ENCODE measurements around the gene ZNF275. TPM values are rescaled to one million over a fixed set of nuclear protein-coding genes. Genes with fewer than 3 reads are reported as not detected.

The ZNF275 gene, protein sequence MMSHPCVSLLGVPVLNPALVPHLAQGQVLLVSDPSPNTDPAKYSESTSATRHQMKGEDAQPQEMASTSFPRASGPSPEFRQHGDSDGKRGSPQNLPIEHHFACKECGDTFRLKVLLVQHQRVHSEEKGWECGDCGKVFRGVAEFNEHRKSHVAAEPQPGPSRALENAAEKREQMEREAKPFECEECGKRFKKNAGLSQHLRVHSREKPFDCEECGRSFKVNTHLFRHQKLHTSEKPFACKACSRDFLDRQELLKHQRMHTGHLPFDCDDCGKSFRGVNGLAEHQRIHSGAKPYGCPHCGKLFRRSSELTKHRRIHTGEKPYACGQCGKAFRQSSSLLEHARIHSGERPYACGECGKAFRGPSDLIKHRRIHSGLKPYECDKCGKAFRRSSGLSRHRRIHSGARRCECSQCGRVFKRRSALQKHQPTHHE
- total RNA-seq, result 7.7 and 8.2 TPM in 2 replicates

DNA sequence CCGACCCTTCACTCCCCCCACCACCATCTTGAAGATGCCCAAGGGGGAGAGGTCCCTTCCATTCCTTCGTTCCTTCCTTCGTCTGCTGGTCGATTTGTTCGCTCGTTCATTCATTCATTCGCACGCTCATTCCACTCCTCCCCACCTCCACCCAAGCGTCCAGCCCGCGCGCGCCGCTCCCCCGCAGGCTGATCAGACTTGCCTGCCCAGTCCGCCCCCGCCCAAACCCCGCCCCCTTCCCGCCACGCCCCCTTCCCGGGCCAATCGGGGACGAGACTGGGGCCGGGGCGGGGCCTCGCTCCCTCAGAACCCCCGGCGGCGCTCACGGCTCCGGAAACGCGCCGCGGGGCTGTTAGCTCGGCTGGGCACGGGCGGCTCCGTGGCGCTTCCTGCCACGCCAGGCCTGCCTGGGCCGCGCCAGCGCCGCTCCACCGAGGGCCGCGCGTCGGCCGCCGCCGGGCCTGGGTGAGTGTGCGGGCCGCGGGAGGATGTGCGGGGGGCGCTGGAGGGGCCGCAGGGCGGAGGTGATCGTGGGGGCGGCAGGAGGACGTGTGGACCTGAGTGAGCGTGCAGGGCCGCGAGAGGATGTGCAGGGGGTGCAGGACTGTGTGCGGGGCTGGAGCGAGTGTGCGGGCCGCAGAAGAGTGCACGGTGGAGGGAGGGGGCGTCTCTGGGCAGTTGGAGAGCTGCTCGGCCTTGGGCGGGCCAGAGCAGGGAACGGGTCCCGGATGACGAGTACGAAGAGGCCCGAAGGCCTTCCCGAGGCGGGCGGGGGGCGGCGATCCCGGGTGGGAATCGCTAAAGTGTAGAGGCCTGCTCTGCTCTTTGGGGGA is at the start of gene ZNF275:
TSS of gene ZNF275 (plus strand) at position 333 of the 833 bp plus-strand sequence. CDS start 2,527 bp downstream, outside the sequence.

DNA sequence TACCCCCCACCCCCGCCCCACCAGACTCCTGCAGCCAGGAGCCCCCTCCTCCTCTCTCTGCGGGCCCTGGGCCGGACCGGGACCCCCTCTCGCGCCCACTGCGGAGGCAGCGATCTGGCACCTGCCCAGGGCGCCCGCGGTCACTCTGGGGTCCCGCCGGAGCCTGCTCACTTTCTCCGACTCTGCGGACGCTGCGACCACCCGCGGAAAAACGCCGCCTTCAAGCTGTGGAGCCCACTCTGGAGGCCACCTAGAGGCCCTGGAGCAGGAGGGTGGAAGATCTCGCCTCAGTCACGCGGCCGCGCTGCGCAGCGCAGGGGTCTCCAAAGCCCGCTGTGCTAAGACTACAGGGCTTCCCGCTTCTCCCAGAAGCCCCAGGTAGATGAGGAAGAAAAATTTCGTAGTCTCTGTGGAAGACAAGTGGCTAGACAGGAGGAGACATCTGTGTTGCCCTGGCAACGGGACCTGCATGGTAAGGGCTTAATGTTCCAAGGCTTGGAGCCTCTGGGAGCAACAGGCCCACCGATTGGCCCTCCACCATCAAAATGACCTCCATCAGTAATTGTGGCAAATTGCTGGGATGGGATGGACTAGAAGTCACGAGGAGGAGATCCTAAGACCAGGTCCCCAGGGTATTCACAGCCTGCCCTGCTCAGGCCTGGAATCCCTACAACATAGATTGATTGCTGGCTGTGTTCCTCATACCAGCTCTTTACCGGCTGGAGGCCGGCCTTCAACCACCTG is 12.4 kb upstream of the ZNF275 start, which contains the start of gene PNMA6F:
TSS of gene PNMA6F (minus strand) at position 387 of the 744 bp plus-strand sequence. CDS start 1,093 bp downstream, outside the sequence.

DNA sequence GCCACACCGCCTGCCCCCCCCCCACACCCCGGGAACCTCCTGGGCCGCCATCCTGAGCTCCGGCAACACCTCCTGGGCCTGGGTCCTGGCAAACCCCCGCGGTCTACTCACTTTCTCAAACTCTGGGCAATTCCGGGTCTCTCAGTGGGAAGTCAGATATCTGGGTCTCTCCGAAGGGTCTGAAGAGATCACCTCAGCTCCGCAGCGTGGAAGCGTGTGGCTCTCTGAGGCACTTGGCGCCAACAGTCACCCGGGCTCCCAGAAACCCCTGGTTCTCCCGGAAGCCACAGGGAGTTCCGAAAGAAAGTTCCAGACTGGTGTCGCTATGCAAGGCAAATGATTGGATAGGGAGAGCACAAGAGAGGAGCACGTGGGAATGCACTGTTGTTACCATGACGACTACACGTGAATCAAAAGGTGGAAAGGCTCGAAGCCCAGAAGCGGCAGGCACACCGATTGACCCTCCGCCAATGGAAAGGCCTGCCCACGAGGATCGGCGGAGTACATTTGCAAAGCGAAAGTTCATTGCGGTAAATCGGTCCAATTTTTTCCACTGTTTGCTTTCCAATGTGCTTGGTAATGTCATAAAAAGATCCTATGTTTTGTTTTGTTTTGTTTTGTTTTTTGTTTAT is 67.3 kb downstream of the ZNF275 start, which contains the start of gene PNMA6E:
TSS of gene PNMA6E (minus strand) at position 218 of the 632 bp plus-strand sequence. CDS start 2,501 bp downstream, outside the sequence.

Other genes starting within 250 kb of the ZNF275 start
- not detected in 2 replicates for gene MAGEA1, start 154.9 kb upstream of the ZNF275 start, total RNA-seq
- not detected in 2 replicates for gene PNMA6F, start 12.4 kb upstream of the ZNF275 start, total RNA-seq
- gene PNMA6E, start 67.2 kb downstream of the ZNF275 start, total RNA-seq, result not detected in 2 replicates
- 0.19 and 0.28 TPM in 2 replicates for gene ZFP92, start 77.3 kb downstream of the ZNF275 start, total RNA-seq
- gene TREX2, start 111.9 kb downstream of the ZNF275 start, total RNA-seq, result 2.8 and 4.4 TPM in 2 replicates
- 12.7 and 31.1 TPM in 2 replicates for gene HAUS7, start 136.4 kb downstream of the ZNF275 start, total RNA-seq
- 43.9 and 56.4 TPM in 2 replicates for gene BGN, start 160.8 kb downstream of the ZNF275 start, total RNA-seq
- not detected in 2 replicates for gene ATP2B3, start 183.5 kb downstream of the ZNF275 start, total RNA-seq